GM12864 (cell line): Measurements from ENCODE around the gene SYS1.

ENCODE experiments used
- DNase-seq: peaks from one replicate; pipeline ENCODE4 v3.0.0-alpha.2; 2011; ENCODE audit warnings: low read depth
- H3K4me3 ChIP-seq: 2 replicates; pipeline ENCODE4 v1.5.1; 2011; ENCODE audit warnings: mild to moderate bottlenecking, low read depth, low read length, control low read depth
- TF ChIP-seq, protein P1 (sequence below): IDR thresholded peaks from 2 replicates; pipeline ENCODE4 v1.5.1; 2011; ENCODE audit warnings: low read depth, mild to moderate bottlenecking, moderate library complexity, low read length, control low read depth, inconsistent platforms; ENCODE audit errors: missing control alignments

SYS1 gene

DNA sequence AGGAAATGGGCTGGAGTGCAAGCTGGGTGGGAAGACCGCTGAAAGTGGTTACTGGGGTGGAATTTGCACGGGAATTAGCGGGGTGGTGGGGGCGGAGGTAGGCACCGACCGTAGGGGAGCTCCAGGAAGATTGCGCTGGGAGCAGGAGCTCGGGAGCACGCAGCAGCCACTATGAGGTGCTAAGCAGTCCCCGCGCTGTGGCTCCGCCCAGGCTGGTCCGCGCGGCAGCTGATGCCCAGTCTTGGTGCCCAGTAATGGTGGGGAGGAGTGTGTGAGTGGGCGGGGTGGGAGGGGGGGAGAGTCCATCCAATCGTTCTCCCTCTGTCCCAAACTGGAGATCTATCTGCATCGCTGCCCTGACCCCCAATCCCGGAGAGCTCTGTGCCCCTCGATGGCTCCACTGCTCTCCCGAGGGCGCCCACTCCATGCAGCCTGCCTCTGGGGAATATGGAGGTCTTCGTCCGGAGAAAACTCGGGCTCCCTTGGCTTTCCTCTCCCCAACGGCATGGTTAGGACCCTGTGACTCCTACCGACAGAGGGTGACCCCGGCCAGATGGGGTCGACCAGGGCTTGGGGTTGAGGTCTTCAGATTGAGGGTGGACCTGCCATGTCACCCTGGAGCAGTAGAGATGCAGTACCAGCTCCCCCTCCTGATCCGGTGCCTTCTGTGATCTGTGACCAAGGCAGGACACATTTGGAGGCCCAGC, 9.8 kb downstream of the SYS1 start:
- H3K4me3 ChIP-seq: no peak overlapping the region
- TF ChIP-seq, protein P1, sequence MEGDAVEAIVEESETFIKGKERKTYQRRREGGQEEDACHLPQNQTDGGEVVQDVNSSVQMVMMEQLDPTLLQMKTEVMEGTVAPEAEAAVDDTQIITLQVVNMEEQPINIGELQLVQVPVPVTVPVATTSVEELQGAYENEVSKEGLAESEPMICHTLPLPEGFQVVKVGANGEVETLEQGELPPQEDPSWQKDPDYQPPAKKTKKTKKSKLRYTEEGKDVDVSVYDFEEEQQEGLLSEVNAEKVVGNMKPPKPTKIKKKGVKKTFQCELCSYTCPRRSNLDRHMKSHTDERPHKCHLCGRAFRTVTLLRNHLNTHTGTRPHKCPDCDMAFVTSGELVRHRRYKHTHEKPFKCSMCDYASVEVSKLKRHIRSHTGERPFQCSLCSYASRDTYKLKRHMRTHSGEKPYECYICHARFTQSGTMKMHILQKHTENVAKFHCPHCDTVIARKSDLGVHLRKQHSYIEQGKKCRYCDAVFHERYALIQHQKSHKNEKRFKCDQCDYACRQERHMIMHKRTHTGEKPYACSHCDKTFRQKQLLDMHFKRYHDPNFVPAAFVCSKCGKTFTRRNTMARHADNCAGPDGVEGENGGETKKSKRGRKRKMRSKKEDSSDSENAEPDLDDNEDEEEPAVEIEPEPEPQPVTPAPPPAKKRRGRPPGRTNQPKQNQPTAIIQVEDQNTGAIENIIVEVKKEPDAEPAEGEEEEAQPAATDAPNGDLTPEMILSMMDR: no peak
- no peak for DNase-seq

DNA sequence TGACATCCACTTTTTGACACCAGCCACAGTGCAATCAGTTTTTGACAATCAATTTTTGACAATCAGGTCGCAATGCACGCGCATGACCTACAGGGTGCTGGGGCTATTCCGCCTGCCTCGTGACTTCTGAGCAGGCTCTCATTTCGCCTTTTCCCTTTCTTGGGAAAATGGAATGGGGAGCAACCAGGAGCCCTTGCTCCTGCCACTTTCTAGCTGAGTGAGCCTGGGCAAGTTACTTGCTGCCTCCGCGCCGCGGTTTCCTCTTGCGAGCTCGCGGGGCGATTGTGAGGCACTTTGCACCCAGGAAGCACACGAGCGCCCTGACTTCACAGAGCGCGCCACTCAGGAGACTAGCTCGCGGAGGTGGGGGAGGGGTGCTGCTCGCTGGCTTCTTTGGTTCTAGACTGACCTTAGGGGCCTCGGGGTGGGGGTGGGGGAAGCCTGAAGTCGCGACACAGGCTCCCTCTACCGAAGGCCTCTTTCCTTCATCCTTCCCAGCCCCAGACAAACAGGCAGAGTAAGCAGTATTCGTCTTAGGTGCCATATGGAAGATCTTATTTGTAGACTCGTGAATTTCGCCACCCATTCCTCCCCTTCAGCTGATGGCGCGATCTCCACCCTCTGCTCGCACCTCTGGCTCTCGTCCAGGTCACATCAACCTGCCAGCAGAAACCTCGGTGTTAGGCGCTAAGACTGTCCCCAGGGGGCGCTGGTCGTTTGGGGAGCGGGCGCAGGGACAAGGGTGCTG, 10.6 kb downstream of the SYS1 start:
- TF ChIP-seq, protein P1: peak; percentile 90
- DNase-seq: peak; percentile 50
- H3K4me3 ChIP-seq: peak overlapping the region; percentile 28

DNA sequence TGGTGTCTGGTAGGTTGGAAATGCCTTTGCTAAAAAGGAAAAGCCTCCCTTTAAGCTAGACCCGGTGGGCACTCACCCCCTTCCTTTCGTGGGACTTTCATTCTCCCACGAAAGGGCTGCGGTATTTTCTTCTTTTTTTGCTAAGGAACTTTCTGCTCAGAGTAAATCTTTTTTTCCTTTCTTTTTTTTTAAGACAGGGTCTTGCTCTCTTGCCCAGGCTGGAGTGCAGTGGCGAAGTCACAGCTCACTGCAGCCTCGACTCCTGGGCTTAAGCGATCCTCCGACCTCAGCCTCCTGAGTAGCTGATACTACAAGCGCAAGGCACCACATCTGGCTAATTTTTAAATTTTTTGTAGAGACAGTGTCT, 11.1 kb downstream of the SYS1 start:
- no peak for DNase-seq
- TF ChIP-seq, protein P1: no peak
- H3K4me3 ChIP-seq: no peak overlapping the region

DNA sequence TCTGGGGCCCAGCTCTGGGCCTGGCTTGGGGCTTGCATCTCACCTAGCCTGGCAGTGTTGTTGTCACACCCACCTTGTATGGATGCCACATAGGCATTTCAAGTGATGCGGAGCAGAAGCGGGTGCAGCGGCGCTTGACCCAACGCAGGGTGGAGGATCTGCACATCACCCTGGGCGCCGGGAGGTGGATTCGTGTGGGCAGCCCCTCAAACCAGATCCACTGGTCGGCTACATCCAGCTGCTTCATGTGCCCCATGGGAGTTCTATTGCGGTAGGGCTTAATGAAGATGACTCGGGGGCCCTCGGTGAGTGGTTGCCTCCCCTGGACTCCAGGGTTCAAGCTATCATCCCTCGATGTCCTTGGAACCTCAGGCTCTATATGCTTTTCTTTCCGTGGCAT, 12.0 kb downstream of the SYS1 start:
- TF ChIP-seq, protein P1: no peak
- H3K4me3 ChIP-seq: no peak overlapping the region
- no peak for DNase-seq

DNA sequence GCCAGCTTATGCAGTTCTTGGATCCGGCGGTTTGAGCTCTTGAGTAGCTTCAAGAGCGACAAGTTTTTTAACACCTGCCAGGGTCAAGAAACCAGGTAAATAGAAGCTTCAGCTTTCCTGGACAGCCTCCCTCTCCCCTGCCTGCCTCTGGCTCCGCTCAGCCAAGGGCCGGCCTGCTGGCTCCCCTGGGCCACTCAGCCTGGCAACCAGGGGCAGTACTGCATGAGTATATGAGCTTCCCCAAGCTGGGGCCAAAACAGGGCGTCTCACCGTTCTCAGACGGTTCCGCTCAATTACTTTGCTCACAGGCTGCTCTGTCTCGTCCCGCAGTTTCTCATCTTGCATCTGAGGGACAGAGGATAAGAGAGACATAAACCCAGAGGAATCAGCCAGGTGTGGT, 14.3 kb downstream of the SYS1 start:
- TF ChIP-seq, protein P1: no peak
- no peak for DNase-seq

DNA sequence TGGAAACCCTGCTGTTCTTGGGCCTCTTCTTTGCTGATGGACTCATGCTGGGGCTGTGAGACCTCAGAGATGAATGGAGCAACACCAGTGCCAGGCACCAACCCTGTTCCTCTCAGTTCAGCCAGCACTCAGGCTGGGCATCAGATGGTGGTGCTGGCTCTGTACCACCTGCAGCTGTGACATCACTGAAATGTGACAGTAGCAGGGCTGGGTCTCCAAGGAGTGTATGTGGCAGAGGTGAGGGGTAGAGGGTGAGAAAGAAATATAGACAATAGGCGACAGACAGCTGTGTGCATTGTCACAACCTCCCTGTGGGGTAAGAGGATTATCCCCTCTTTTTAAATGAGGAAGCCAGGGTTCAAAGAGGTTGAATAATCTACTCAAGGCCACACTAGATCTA, 15.2 kb downstream of the SYS1 start, which contains the start of gene TP53TG5:
Gene TP53TG5 (minus strand): TSS at position 135 of the 400 bp plus-strand sequence. CDS start 89 bp downstream, at position 46.
- no peak within 1 kb of the TSS for H3K4me3 ChIP-seq
- no peak for DNase-seq
- TF ChIP-seq, protein P1: no peak

More for the DNA sequence above, 14.3 kb downstream of the SYS1 start:
- H3K4me3 ChIP-seq: no peak overlapping the region
